HG03432 (cell line): ENCODE data around the gene ARHGAP8.

Experiments
- ATAC-seq: cut with Tn5 transposase; IDR thresholded peaks from one replicate; pipeline ENCODE4 v1.9.1; 2021; ENCODE audit warnings: mild to moderate bottlenecking, moderate library complexity; ENCODE audit not compliant: unreplicated experiment

Gene ARHGAP8

GRCh38 chr22:44752285-44753188 is at the start of gene ARHGAP8:
ARHGAP8 (plus strand) TSS chr22:44752575; CDS start chr22:44786528, 33,953 bp downstream.
- no peak for ATAC-seq

GRCh38 chr22:44703255-44703870 is 49.0 kb upstream of the ARHGAP8 start:
- no peak for ATAC-seq

- no peak for ATAC-seq
Observed at GRCh38 chr22:44704159-44705021, 48.0 kb upstream of the ARHGAP8 start.

GRCh38 chr22:44705022-44705297 is 47.4 kb upstream of the ARHGAP8 start:
- no peak for ATAC-seq

GRCh38 chr22:44706488-44706887 is 45.9 kb upstream of the ARHGAP8 start:
- no peak for ATAC-seq

- ATAC-seq, result no peak
Observed at GRCh38 chr22:44707178-44707577, 45.2 kb upstream of the ARHGAP8 start.

- no peak for ATAC-seq
Observed at GRCh38 chr22:44707752-44708151, 44.6 kb upstream of the ARHGAP8 start.

- ATAC-seq, result no peak
Observed at GRCh38 chr22:44709881-44710392, 42.4 kb upstream of the ARHGAP8 start.

- ATAC-seq, result no peak
Observed at GRCh38 chr22:44710474-44711240, 41.7 kb upstream of the ARHGAP8 start.

GRCh38 chr22:44711241-44711560 is 41.2 kb upstream of the ARHGAP8 start:
- ATAC-seq, result no peak

GRCh38 chr22:44711690-44712555 is 40.5 kb upstream of the ARHGAP8 start:
- no peak for ATAC-seq

GRCh38 chr22:44712962-44713361 is 39.4 kb upstream of the ARHGAP8 start:
- ATAC-seq, result no peak

GRCh38 chr22:44714703-44715350 is 37.5 kb upstream of the ARHGAP8 start:
- ATAC-seq, result no peak

GRCh38 chr22:44718418-44718817 is 34.0 kb upstream of the ARHGAP8 start:
- ATAC-seq, result no peak

- no peak for ATAC-seq
Observed at GRCh38 chr22:44719586-44720368, 32.6 kb upstream of the ARHGAP8 start.

GRCh38 chr22:44721213-44721612 is 31.2 kb upstream of the ARHGAP8 start:
- no peak for ATAC-seq

- no peak for ATAC-seq
Observed at GRCh38 chr22:44722611-44723010, 29.8 kb upstream of the ARHGAP8 start.

- ATAC-seq, result no peak
Observed at GRCh38 chr22:44723801-44724200, 28.6 kb upstream of the ARHGAP8 start.
